Measurements from ENCODE around the gene PGAP2.

- no peak for TF ChIP-seq CTCF (IDR thresholded peaks at IDR 0.05)
- no peak for TF ChIP-seq POLR2A (IDR thresholded peaks at IDR 0.05)
- no peak for TF ChIP-seq POLR2AphosphoS5 (IDR thresholded peaks at IDR 0.05)
Observed at GRCh38 chr11:3775736-3776406, 32.5 kb upstream of the PGAP2 start.
